GM21717 (cell line): ENCODE results near the gene SHF.
"Not testable (repeated sequence)": the region's sequence is repeated elsewhere in the genome, so short reads cannot be mapped to it uniquely, and the experiment has no call there.

Experiments
- ATAC-seq: cut with Tn5 transposase; IDR thresholded peaks from one replicate; pipeline ENCODE4 v1.9.1; 2021; ENCODE audit warnings: mild to moderate bottlenecking, moderate library complexity; ENCODE audit not compliant: unreplicated experiment

SHF gene

GRCh38 chr15:45148076-45149059, 39.4 kb downstream of the SHF start:
- ATAC-seq = no peak

- no peak for ATAC-seq
Measured at GRCh38 chr15:45147606-45148005, 40.2 kb downstream of the SHF start.

- ATAC-seq = no peak
Measured at GRCh38 chr15:45146405-45146804, 41.4 kb downstream of the SHF start.

GRCh38 chr15:45144775-45145174, 43.0 kb downstream of the SHF start:
- no peak for ATAC-seq

GRCh38 chr15:45143946-45144345, 43.8 kb downstream of the SHF start:
- no peak for ATAC-seq

GRCh38 chr15:45143056-45143455, 44.7 kb downstream of the SHF start:
- ATAC-seq = no peak

GRCh38 chr15:45141386-45141785, 46.4 kb downstream of the SHF start:
- ATAC-seq = no peak

- ATAC-seq = no peak
Measured at GRCh38 chr15:45140557-45141250, 47.1 kb downstream of the SHF start.

- no peak for ATAC-seq
Measured at GRCh38 chr15:45139770-45140169, 48.0 kb downstream of the SHF start.

- no peak for ATAC-seq
Measured at GRCh38 chr15:45138814-45139765, 48.7 kb downstream of the SHF start.

- ATAC-seq = no peak
Measured at GRCh38 chr15:45137703-45138102, 50.1 kb downstream of the SHF start.

- no peak for ATAC-seq
Measured at GRCh38 chr15:45136378-45136764, 51.4 kb downstream of the SHF start.

- not testable (repeated sequence) for ATAC-seq
Measured at GRCh38 chr15:45135705-45136377, 51.9 kb downstream of the SHF start.

- ATAC-seq = no peak
Measured at GRCh38 chr15:45134682-45135604, 52.8 kb downstream of the SHF start.

GRCh38 chr15:45134046-45134445, 53.7 kb downstream of the SHF start:
- ATAC-seq = no peak

GRCh38 chr15:45133561-45133920, 54.2 kb downstream of the SHF start:
- ATAC-seq = no peak

- ATAC-seq = no peak
Measured at GRCh38 chr15:45132844-45133560, 54.8 kb downstream of the SHF start.

- no peak for ATAC-seq
Measured at GRCh38 chr15:45131510-45131909, 56.3 kb downstream of the SHF start.
